DND-41 (cell line): ENCODE results near the gene SERPINE2.

Source experiments
- ATAC-seq: fragments of 200-7000 bp; cut with Tn5 transposase; 3 replicates; pipeline ENCODE4 v1.9.1; 2021; ENCODE audit warnings: low read depth; ENCODE audit not compliant: insufficient read depth
- DNase-seq: peaks from one replicate; pipeline ENCODE4 v3.0.0-alpha.2; 2020
- H2AFZ ChIP-seq: 2 replicates; pipeline ENCODE4 v1.6.0; 2012; ENCODE audit warnings: low read depth, low read length
- H3K27ac ChIP-seq: 2 replicates; pipeline ENCODE4 v1.5.1; 2012; ENCODE audit warnings: low read length, inconsistent platforms
- H3K27me3 ChIP-seq: fragments of 200-600 bp; sonication (generic); 2 replicates; pipeline ENCODE4 v1.6.0; 2012; ENCODE audit warnings: low read length, mild to moderate bottlenecking, inconsistent platforms; ENCODE audit not compliant: insufficient read depth, poor library complexity
- H3K36me3 ChIP-seq: 2 replicates; pipeline ENCODE4 v1.5.1; 2012; ENCODE audit warnings: low read length, inconsistent platforms; ENCODE audit not compliant: insufficient read depth
- H3K4me1 ChIP-seq: 2 replicates; pipeline ENCODE4 v1.5.1; 2012; ENCODE audit warnings: mild to moderate bottlenecking, low read length; ENCODE audit not compliant: insufficient read depth
- H3K4me2 ChIP-seq: 2 replicates; pipeline ENCODE4 v1.6.0; 2012; ENCODE audit warnings: mild to moderate bottlenecking, moderate library complexity, low read length, inconsistent platforms; ENCODE audit not compliant: insufficient read depth
- H3K4me3 ChIP-seq, 2 experiments: fragments of 200-600 bp in 1 of 2; shearing (Covaris generic) in 1 of 2; 2 replicates each; pipeline ENCODE4 v1.5.1; 2012 to 2016; ENCODE audit warnings: inconsistent platforms in 2 of 2, low read length in 2 of 2, mild to moderate bottlenecking in 2 of 2, low read depth in 1 of 2, moderate library complexity in 1 of 2
- H3K79me2 ChIP-seq: 2 replicates; pipeline ENCODE4 v1.6.0; 2012; ENCODE audit warnings: low read length, inconsistent platforms; ENCODE audit not compliant: insufficient read depth
- H3K9ac ChIP-seq: 2 replicates; pipeline ENCODE4 v1.6.0; 2012; ENCODE audit warnings: low read depth, mild to moderate bottlenecking, inconsistent platforms, low read length, moderate library complexity
- H3K9me3 ChIP-seq: 2 replicates; pipeline ENCODE4 v1.5.1; 2012; ENCODE audit warnings: low read length, moderate library complexity, mild to moderate bottlenecking, inconsistent platforms; ENCODE audit not compliant: insufficient read depth, severe bottlenecking
- H4K20me1 ChIP-seq: 2 replicates; pipeline ENCODE4 v1.6.0; 2012; ENCODE audit warnings: low read length; ENCODE audit not compliant: insufficient read depth
- EZH2 ChIP-seq: IDR thresholded peaks from 3 replicates; pipeline ENCODE4 v1.6.1; 2012; ENCODE audit warnings: borderline replicate concordance, low read depth, mild to moderate bottlenecking, moderate library complexity, low read length, inconsistent platforms; ENCODE audit not compliant: severe bottlenecking
- TF ChIP-seq, protein P1 (sequence below): IDR thresholded peaks from 2 replicates; pipeline ENCODE4 v1.5.1; 2012; ENCODE audit warnings: borderline replicate concordance, low read length, moderate library complexity, mild to moderate bottlenecking; ENCODE audit not compliant: poor library complexity, severe bottlenecking; ENCODE audit errors: extremely low read depth

The SERPINE2 gene

DNA sequence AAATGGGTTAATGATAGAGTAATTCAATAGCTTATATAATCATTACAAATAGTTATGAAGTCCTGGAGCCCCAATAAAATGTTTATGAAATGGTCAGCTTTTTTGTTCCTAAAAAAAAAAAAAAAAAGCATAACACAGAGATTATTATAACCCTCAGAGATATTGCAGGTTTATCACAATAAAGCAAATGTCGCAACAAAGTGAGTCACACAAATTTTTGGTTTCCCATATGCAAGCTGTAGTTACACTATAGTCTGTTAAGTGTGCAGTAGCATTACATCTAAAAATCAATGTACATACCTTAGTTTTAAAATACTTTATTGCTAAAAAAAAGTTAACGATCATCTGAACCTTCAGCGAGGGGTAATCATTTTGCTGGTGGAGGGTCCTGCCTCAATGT, 114.0 kb downstream of the SERPINE2 start:
- Histone ChIP-seq H4K20me1 (peaks cover 15% of the 10 kb centered on the region), H2AFZ (no peak overlapping the region), H3K9ac (no peak overlapping the region), H3K36me3 (no peaks in the 10 kb centered on the region), H3K27me3 (no peaks in the 10 kb centered on the region), H3K4me3 (no peak overlapping the region), H3K4me1 (peaks cover 17% of the 10 kb centered on the region), H3K9me3 (peaks cover 2% of the 10 kb centered on the region), H3K27ac (no peak overlapping the region), H3K4me2 (no peak overlapping the region), H3K79me2 (peaks cover 21% of the 10 kb centered on the region; the same call in 1 of the 2 replicates)
- TF ChIP-seq, protein P1, sequence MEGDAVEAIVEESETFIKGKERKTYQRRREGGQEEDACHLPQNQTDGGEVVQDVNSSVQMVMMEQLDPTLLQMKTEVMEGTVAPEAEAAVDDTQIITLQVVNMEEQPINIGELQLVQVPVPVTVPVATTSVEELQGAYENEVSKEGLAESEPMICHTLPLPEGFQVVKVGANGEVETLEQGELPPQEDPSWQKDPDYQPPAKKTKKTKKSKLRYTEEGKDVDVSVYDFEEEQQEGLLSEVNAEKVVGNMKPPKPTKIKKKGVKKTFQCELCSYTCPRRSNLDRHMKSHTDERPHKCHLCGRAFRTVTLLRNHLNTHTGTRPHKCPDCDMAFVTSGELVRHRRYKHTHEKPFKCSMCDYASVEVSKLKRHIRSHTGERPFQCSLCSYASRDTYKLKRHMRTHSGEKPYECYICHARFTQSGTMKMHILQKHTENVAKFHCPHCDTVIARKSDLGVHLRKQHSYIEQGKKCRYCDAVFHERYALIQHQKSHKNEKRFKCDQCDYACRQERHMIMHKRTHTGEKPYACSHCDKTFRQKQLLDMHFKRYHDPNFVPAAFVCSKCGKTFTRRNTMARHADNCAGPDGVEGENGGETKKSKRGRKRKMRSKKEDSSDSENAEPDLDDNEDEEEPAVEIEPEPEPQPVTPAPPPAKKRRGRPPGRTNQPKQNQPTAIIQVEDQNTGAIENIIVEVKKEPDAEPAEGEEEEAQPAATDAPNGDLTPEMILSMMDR: no peak
- no peak for TF ChIP-seq EZH2
- no peak for ATAC-seq
- DNase-seq: no peak
